A172 (cell line): Measurements from ENCODE around the gene CYBC1. TPM values are rescaled to one million over a fixed set of nuclear protein-coding genes. Genes with fewer than 3 reads are reported as not detected.
"Not testable (repeated sequence)": the region's sequence is repeated elsewhere in the genome, so short reads cannot be mapped to it uniquely, and the experiment has no call there.

Source experiments
- DNase-seq: peaks from one replicate; pipeline ENCODE4 v3.0.0-alpha.2; 2015; ENCODE audit warnings: low spot score
- total RNA-seq: library from RNA; depleted of rRNA; stranded (reverse); fragments of >200 nt; shearing (Covaris generic); gene quantifications from 2 replicates; pipeline ENCODE4 v1.2.3, GENCODE V29; 2014

The CYBC1 gene
- total RNA-seq, 1 experiment from 2014 or later, result 121 TPM

GRCh38 chr17:82435601-82436583 is 14.7 kb downstream of the CYBC1 start:
- no peak for DNase-seq

GRCh38 chr17:82435103-82435502 is 15.4 kb downstream of the CYBC1 start:
- no peak for DNase-seq

GRCh38 chr17:82434216-82434565 is 16.4 kb downstream of the CYBC1 start:
- DNase-seq, result no peak

- DNase-seq, result no peak
These were observed 16.9 kb downstream of the CYBC1 start for GRCh38 chr17:82433560-82434215.

GRCh38 chr17:82432017-82432416 is 18.5 kb downstream of the CYBC1 start:
- DNase-seq, result no peak

- no peak for DNase-seq
These were observed 20.7 kb downstream of the CYBC1 start for GRCh38 chr17:82429824-82430223.

- no peak for DNase-seq
These were observed 22.0 kb downstream of the CYBC1 start for GRCh38 chr17:82428546-82428945.

GRCh38 chr17:82424863-82425159 is 25.7 kb downstream of the CYBC1 start:
- no peak for DNase-seq

GRCh38 chr17:82424001-82424862 is 26.3 kb downstream of the CYBC1 start:
- peak; percentile 26 for DNase-seq

- no peak for DNase-seq
These were observed 31.0 kb downstream of the CYBC1 start for GRCh38 chr17:82419540-82419939.

- peak; percentile 66 for DNase-seq
These were observed 32.3 kb downstream of the CYBC1 start, which contains the start of the genes HEXD and OGFOD3 for GRCh38 chr17:82418001-82418986. HEXD (plus strand) TSS chr17:82418347; CDS start chr17:82419800, 1,453 bp downstream. OGFOD3 (minus strand) TSS chr17:82418586; CDS start chr17:82418485, 101 bp downstream.

GRCh38 chr17:82416771-82417170 is 33.8 kb downstream of the CYBC1 start:
- no peak for DNase-seq

GRCh38 chr17:82416264-82416663 is 34.3 kb downstream of the CYBC1 start:
- no peak for DNase-seq

- no peak for DNase-seq
These were observed 34.8 kb downstream of the CYBC1 start for GRCh38 chr17:82415786-82416185.

- no peak for DNase-seq
These were observed 35.2 kb downstream of the CYBC1 start for GRCh38 chr17:82415336-82415735.

- peak; percentile 49 for DNase-seq
These were observed 35.8 kb downstream of the CYBC1 start for GRCh38 chr17:82414548-82415281.

- no peak for DNase-seq
These were observed 37.7 kb downstream of the CYBC1 start for GRCh38 chr17:82412535-82413520.

GRCh38 chr17:82412081-82412480 is 38.5 kb downstream of the CYBC1 start:
- not testable (repeated sequence) for DNase-seq
